Measurements from ENCODE around the gene ANKRD63. TPM values are rescaled to one million over a fixed set of nuclear protein-coding genes. Genes with fewer than 3 reads are reported as not detected.
A peak's percentile ranks its signal among the peaks of the same experiment; 100 is the strongest.

The ANKRD63 gene
- total and polyA plus RNA-seq, 7 donors, result 1.6 TPM; not detected in 6

GRCh38 chr15:40298216-40298935 lies 15.5 kb upstream of the ANKRD63 start:
- peaks cover 0 to 15% (median 14%) of the 10 kb centered on the region in 4 donors for H3K4me1 ChIP-seq
- 94% methylated on average over 17 of the region's 17 CpGs for WGBS, 2 donors
- no peak overlapping the region for H3K4me3 ChIP-seq
- TF ChIP-seq POLR2A (IDR thresholded peaks at IDR 0.05) (no peak), CTCF (IDR thresholded peaks at IDR 0.05) (no peak), POLR2AphosphoS5 (IDR thresholded peaks at IDR 0.05) (no peak), EP300 (IDR thresholded peaks at IDR 0.05) (no peak)
- H3K27ac ChIP-seq, result no peak overlapping the region
- intact Hi-C loops (cut with DNase I), result no loop called here
- H3K27me3 ChIP-seq, result no peaks in the 10 kb centered on the region
- no peak for DNase-seq
- no peaks in the 10 kb centered on the region for H3K36me3 ChIP-seq
- no peaks in the 10 kb centered on the region for H3K9me3 ChIP-seq

- Histone ChIP-seq H3K4me3 (no peak overlapping the region), H3K27ac (no peak overlapping the region), H3K36me3 (no peaks in the 10 kb centered on the region), H3K4me1 (peaks cover 0 to 15% (median 14%) of the 10 kb centered on the region in 4 donors), H3K9me3 (no peaks in the 10 kb centered on the region), H3K27me3 (no peaks in the 10 kb centered on the region)
- WGBS, 2 donors, result 94 to 95% methylated on average over 10 of the region's 10 CpGs
- intact Hi-C loops (cut with DNase I), result no loop called here
- TF ChIP-seq CTCF (IDR thresholded peaks at IDR 0.05) (no peak), POLR2AphosphoS5 (IDR thresholded peaks at IDR 0.05) (no peak), POLR2A (IDR thresholded peaks at IDR 0.05) (no peak), EP300 (IDR thresholded peaks at IDR 0.05) (no peak)
- DNase-seq, result no peak
These were observed 14.5 kb upstream of the ANKRD63 start for GRCh38 chr15:40297356-40297755.

- H3K4me1 ChIP-seq, result peaks cover 0 to 16% (median 14%) of the 10 kb centered on the region in 4 donors
- no peak overlapping the region for H3K4me3 ChIP-seq
- no peaks in the 10 kb centered on the region for H3K9me3 ChIP-seq
- intact Hi-C loops (cut with DNase I), result no loop called here
- H3K36me3 ChIP-seq, result no peaks in the 10 kb centered on the region
- no peaks in the 10 kb centered on the region for H3K27me3 ChIP-seq
- 72 to 83% methylated on average over 5 of the region's 5 CpGs for WGBS, 2 donors
- no peak overlapping the region for H3K27ac ChIP-seq
- DNase-seq, result no peak
- TF ChIP-seq POLR2A (IDR thresholded peaks at IDR 0.05), result no peak
- no peak for TF ChIP-seq EP300 (IDR thresholded peaks at IDR 0.05)
- no peak for TF ChIP-seq CTCF (IDR thresholded peaks at IDR 0.05)
These were observed 13.8 kb upstream of the ANKRD63 start for GRCh38 chr15:40296561-40297230.

GRCh38 chr15:40295877-40296560 lies 13.2 kb upstream of the ANKRD63 start:
- 76 to 79% methylated on average over 12 of the region's 12 CpGs for WGBS, 2 donors
- H3K4me3 ChIP-seq, result no peak overlapping the region
- H3K27ac ChIP-seq, result no peak overlapping the region
- DNase-seq, result peak; percentile 74
- H3K27me3 ChIP-seq, result no peaks in the 10 kb centered on the region
- peaks cover 0 to 23% (median 20%) of the 10 kb centered on the region in 4 donors for H3K4me1 ChIP-seq
- TF ChIP-seq POLR2AphosphoS5 (IDR thresholded peaks at IDR 0.05) (peak in 3 of 4 donors; percentile 32 to 71 (median 64)), POLR2A (IDR thresholded peaks at IDR 0.05) (no peak), CTCF (IDR thresholded peaks at IDR 0.05) (no peak)
- no peaks in the 10 kb centered on the region for H3K36me3 ChIP-seq
- H3K9me3 ChIP-seq, result no peaks in the 10 kb centered on the region
- intact Hi-C loops (cut with DNase I), result no loop called here

All from sigmoid colon (tissue), 7 donors.